22Rv1 (cell line): Measurements from ENCODE around the gene SMIM14.

Source experiments
- ZFX ChIP-seq: fragments of 450-650 bp; IDR thresholded peaks from 2 replicates; pipeline ENCODE4 v1.6.1; 2017; ENCODE audit warnings: antibody characterized with exemption, borderline replicate concordance
- TF ChIP-seq, protein P1 (sequence below): fragments of 450-650 bp; IDR thresholded peaks from 2 replicates; pipeline ENCODE4 v1.5.1; 2017; ENCODE audit warnings: mild to moderate bottlenecking

DNA sequence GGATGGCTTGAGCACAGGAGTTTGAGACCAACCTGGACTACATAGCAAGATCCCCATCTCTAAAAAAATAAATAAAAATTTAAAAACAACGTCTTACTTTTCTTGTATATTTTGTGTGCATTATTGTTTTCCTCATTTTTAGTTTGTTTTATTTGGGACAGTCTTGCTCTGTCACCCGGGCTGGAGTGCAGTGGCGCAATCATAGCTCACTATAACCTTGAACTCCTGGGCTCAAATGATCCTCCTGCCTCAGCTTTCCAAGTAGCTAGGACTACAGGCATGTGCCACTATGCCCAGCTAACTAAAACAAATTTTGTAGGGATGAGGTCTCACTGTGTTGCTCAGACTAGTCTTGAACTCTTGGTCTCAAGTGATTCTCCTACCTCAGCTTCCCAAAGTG is 9.5 kb upstream of the SMIM14 start:
- TF ChIP-seq, protein P1, sequence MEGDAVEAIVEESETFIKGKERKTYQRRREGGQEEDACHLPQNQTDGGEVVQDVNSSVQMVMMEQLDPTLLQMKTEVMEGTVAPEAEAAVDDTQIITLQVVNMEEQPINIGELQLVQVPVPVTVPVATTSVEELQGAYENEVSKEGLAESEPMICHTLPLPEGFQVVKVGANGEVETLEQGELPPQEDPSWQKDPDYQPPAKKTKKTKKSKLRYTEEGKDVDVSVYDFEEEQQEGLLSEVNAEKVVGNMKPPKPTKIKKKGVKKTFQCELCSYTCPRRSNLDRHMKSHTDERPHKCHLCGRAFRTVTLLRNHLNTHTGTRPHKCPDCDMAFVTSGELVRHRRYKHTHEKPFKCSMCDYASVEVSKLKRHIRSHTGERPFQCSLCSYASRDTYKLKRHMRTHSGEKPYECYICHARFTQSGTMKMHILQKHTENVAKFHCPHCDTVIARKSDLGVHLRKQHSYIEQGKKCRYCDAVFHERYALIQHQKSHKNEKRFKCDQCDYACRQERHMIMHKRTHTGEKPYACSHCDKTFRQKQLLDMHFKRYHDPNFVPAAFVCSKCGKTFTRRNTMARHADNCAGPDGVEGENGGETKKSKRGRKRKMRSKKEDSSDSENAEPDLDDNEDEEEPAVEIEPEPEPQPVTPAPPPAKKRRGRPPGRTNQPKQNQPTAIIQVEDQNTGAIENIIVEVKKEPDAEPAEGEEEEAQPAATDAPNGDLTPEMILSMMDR: no peak
- TF ChIP-seq ZFX: no peak
